DOHH2 (cell line): ENCODE data around the gene FZD10.

Experiments
- CTCF ChIP-seq: fragments of 200-600 bp; sonication (generic); IDR thresholded peaks from one replicate; pipeline ENCODE4 v1.5.1; 2014; ENCODE audit warnings: antibody characterized with exemption, mild to moderate bottlenecking, low read depth, low read length; ENCODE audit not compliant: poor library complexity, severe bottlenecking
- EZH2phosphoT487 ChIP-seq: fragments of 200-600 bp; sonication (generic); IDR thresholded peaks from 2 replicates; pipeline ENCODE4 v1.6.1; 2017; ENCODE audit warnings: borderline replicate concordance, mild to moderate bottlenecking, antibody characterized with exemption, low read length, moderate library complexity, mixed read lengths

GRCh38 chr12:130127532-130127911, 34.7 kb upstream of the FZD10 start:
- TF ChIP-seq CTCF: no peak
- no peak for TF ChIP-seq EZH2phosphoT487
